HepG2 (cell line): Measurements from ENCODE around the gene GADD45G. TPM values are rescaled to one million over a fixed set of nuclear protein-coding genes. Genes with fewer than 3 reads are reported as not detected.
A peak's percentile ranks its signal among the peaks of the same experiment; 100 is the strongest.

Experiments
- ATAC-seq: fragments of 200-7000 bp; cut with Tn5 transposase; 3 replicates; pipeline ENCODE4 v1.9.1; 2020; ENCODE audit warnings: mild to moderate bottlenecking, moderate library complexity
- BruUV-seq: library from RNA; stranded (reverse); fragments of 400-500 nt; replicated peaks from 2 replicates; lab custom pipeline; 2021; lab: Mats Ljungman, UMichigan
- CTCF ChIA-PET: fragments of 300-600 bp; formaldehyde crosslinking; extraction: SDS; loops from one replicate; lab custom pipeline; 2021; ENCODE audit warnings: low total read pairs, inconsistent platforms, low intra/inter-chr PET ratio; lab: Yijun Ruan, JAX
- POLR2A ChIA-PET: fragments of 350-600 bp; sonication (Branson Sonifier 250); formaldehyde crosslinking; loops from one replicate; lab custom pipeline; 2020; ENCODE audit warnings: antibody characterized with exemption, inconsistent platforms; lab: Yijun Ruan, JAX
- DNase-seq: peaks from one replicate; pipeline ENCODE4 v3.0.0-alpha.2; 2015; ENCODE audit warnings: low spot score
- FAIRE-seq: peaks from 3 replicates; lab custom pipeline; 2011; peaks lifted over from hg19 to GRCh38; lab: Jason Lieb, UNC
- H2AFZ ChIP-seq: one replicate; pipeline ENCODE4 v1.6.1; 2011; ENCODE audit warnings: low read length, inconsistent platforms
- H3K27ac ChIP-seq: fragments of 300-600 bp; 3 replicates; pipeline ENCODE4 v1.8.0; 2011; ENCODE audit warnings: mixed run types, mild to moderate bottlenecking, mixed read lengths, low read length, inconsistent platforms; ENCODE audit not compliant: insufficient read depth; ENCODE audit errors: extremely low read length
- H3K27me3 ChIP-seq, 2 experiments: fragments of 200-600 bp in 1 of 2; 2 replicates in 1 of 2; 3 replicates in 1 of 2; pipeline versions ENCODE4 v1.6.0 to v1.8.0; 2011; ENCODE audit warnings: low read length in 2 of 2, mild to moderate bottlenecking in 2 of 2, moderate library complexity in 2 of 2, inconsistent platforms in 1 of 2; ENCODE audit not compliant: insufficient read depth in 2 of 2, control insufficient read depth in 1 of 2
- H3K36me3 ChIP-seq, 2 experiments: fragments of 200-600 bp in 1 of 2; replicated peaks in 1 of 2; 2 replicates in 1 of 2; 3 replicates in 1 of 2; pipeline versions ENCODE4 v1.5.1 to v1.8.0; 2011; ENCODE audit warnings: low read length in 2 of 2, inconsistent platforms in 1 of 2; ENCODE audit not compliant: insufficient read depth in 2 of 2, control insufficient read depth in 1 of 2
- H3K4me1 ChIP-seq: 2 replicates; pipeline ENCODE4 v1.5.1; 2012; ENCODE audit warnings: low read length, inconsistent platforms; ENCODE audit not compliant: insufficient read depth
- H3K4me2 ChIP-seq: 2 replicates; pipeline ENCODE4 v1.6.0; 2011; ENCODE audit warnings: low read depth, low read length, inconsistent platforms
- H3K4me3 ChIP-seq, 3 experiments: fragments of 200-600 bp in 1 of 3; sonication (generic), shearing (Covaris generic) in 1 of 3; replicated peaks in 1 of 3; 2 replicates each; pipeline ENCODE4 v1.5.1; 2011 to 2016; ENCODE audit warnings: low read length in 3 of 3, inconsistent platforms in 2 of 3, low read depth in 2 of 3, mild to moderate bottlenecking in 2 of 3, control low read depth in 1 of 3, mixed read lengths in 1 of 3; ENCODE audit not compliant: insufficient read depth in 1 of 3
- H3K79me2 ChIP-seq: one replicate; pipeline ENCODE4 v1.6.1; 2011; ENCODE audit warnings: low read length, inconsistent platforms; ENCODE audit not compliant: insufficient read depth
- H3K9ac ChIP-seq: 2 replicates; pipeline ENCODE4 v1.6.0; 2011; ENCODE audit warnings: mild to moderate bottlenecking, low read depth, low read length, inconsistent platforms; ENCODE audit not compliant: insufficient read depth
- H3K9me3 ChIP-seq: 2 replicates; pipeline ENCODE4 v1.5.1; 2012; ENCODE audit warnings: mild to moderate bottlenecking, low read length
- H4K20me1 ChIP-seq: 2 replicates; pipeline ENCODE4 v1.6.0; 2011; ENCODE audit warnings: inconsistent platforms, mild to moderate bottlenecking, low read length, moderate library complexity; ENCODE audit not compliant: insufficient read depth
- BCL3 ChIP-seq: sonication (generic); formaldehyde crosslinking; IDR thresholded peaks from 2 replicates; pipeline ENCODE4 v1.5.1; 2020; ENCODE audit warnings: mild to moderate bottlenecking, missing genetic modification reagents, moderate library complexity
- CEBPG ChIP-seq: IDR thresholded peaks from 2 replicates; pipeline ENCODE4 v1.6.1; 2016
- CENPX ChIP-seq: sonication (generic); formaldehyde crosslinking; IDR thresholded peaks from 2 replicates; pipeline ENCODE4 v1.9.0; 2021; ENCODE audit warnings: mild to moderate bottlenecking, missing genetic modification reagents, moderate library complexity
- EP300 ChIP-seq, 3 experiments: sonication (generic) in 1 of 3; formaldehyde crosslinking in 1 of 3; IDR thresholded peaks; 2 replicates each; pipeline versions ENCODE4 v1.5.1 to v1.6.1; 2011 to 2020; ENCODE audit warnings: low read depth in 2 of 3, low read length in 2 of 3, borderline replicate concordance in 1 of 3, improper control_type of control experiment in 1 of 3, mild to moderate bottlenecking in 1 of 3, missing genetic modification reagents in 1 of 3, moderate library complexity in 1 of 3
- ERF ChIP-seq: IDR thresholded peaks from 2 replicates; pipeline ENCODE4 v1.6.1; 2018; ENCODE audit warnings: missing biosample characterization, missing genetic modification reagents
- HNRNPUL1 ChIP-seq: fragments of 200-400 bp; formaldehyde crosslinking; IDR thresholded peaks from 2 replicates; pipeline ENCODE4 v1.6.1; 2017; ENCODE audit warnings: low read depth, mild to moderate bottlenecking, low read length, moderate library complexity
- NONO ChIP-seq, 2 experiments: fragments of 450-650 bp in 1 of 2; sonication (generic) in 1 of 2; formaldehyde crosslinking in 1 of 2; IDR thresholded peaks in 1 of 2; conservative IDR thresholded peaks in 1 of 2; 2 replicates each; pipeline versions ENCODE4 v1.6.1 to v1.8.0; 2017 to 2022; ENCODE audit warnings: mild to moderate bottlenecking in 1 of 2, missing genetic modification reagents in 1 of 2, moderate library complexity in 1 of 2
- RBM39 ChIP-seq: fragments of 200-400 bp; formaldehyde crosslinking; IDR thresholded peaks from one replicate; pipeline ENCODE4 v1.6.1; 2018; ENCODE audit warnings: antibody characterized with exemption, mild to moderate bottlenecking, low read depth, low read length; ENCODE audit not compliant: poor library complexity, severe bottlenecking
- TMF1 ChIP-seq: sonication (generic); formaldehyde crosslinking; IDR thresholded peaks from 2 replicates; pipeline ENCODE4 v1.8.1; 2022; ENCODE audit warnings: low read depth, missing genetic modification reagents
- TOPORS ChIP-seq: sonication (generic); formaldehyde crosslinking; IDR thresholded peaks from 2 replicates; pipeline ENCODE4 v1.8.0; 2023; ENCODE audit warnings: mild to moderate bottlenecking, missing genetic modification reagents
- ZNF101 ChIP-seq: sonication (generic); formaldehyde crosslinking; IDR thresholded peaks from 2 replicates; pipeline ENCODE4 v1.4.0; 2020; ENCODE audit warnings: mild to moderate bottlenecking, low read depth, missing genetic modification reagents, borderline replicate concordance
- ZNF331 ChIP-seq: sonication (generic); formaldehyde crosslinking; IDR thresholded peaks from 2 replicates; pipeline ENCODE4 v1.4.0; 2020; ENCODE audit warnings: missing genetic modification reagents
- ZNF564 ChIP-seq: sonication (generic); formaldehyde crosslinking; IDR thresholded peaks from 2 replicates; pipeline ENCODE4 v1.8.1; 2023; ENCODE audit warnings: mild to moderate bottlenecking, missing genetic modification reagents
- ZNF704 ChIP-seq: sonication (generic); formaldehyde crosslinking; IDR thresholded peaks from 2 replicates; pipeline ENCODE4 v1.8.1; 2023; ENCODE audit warnings: mild to moderate bottlenecking, inconsistent platforms, moderate library complexity, missing genetic modification reagents, borderline replicate concordance
- WGBS: methylation state at CpG from one replicate; pipeline ENCODE4 v1.1.6; 2017; ENCODE audit warnings: low lambda C conversion rate; 5-methylcytosine and 5-hydroxymethylcytosine counted together
- in situ Hi-C: cut with HindIII; loops from 2 replicates; pipeline ENCODE4 v1.10.0; 2017; ENCODE audit warnings: low pct_unique_long_range_greater_than_20kb; ENCODE audit not compliant: extremely low pct_ligation_motif_present
- intact Hi-C: fragments of 100-400 bp; cut with micrococcal nuclease; formaldehyde crosslinking; loops from one replicate; pipeline ENCODE4 v1.10.0; 2022; ENCODE audit not compliant: unreplicated experiment
- polyA plus RNA-seq, 8 experiments: library from polyadenylated mRNA; depleted of rRNA in 3 of 8; stranded (reverse) in 7 of 8; unstranded in 1 of 8; fragments of >200 nt; fragmentation: Illumina TruSeq in 4 of 8; extraction: Trizol in 4 of 8; gene quantifications; 2 replicates each; pipeline versions ENCODE4 v1.2.1 to v1.2.3, GENCODE V29; 2011 to 2016; ENCODE audit warnings: low read depth in 4 of 8, missing spikeins in 1 of 8, mixed read lengths in 1 of 8; ENCODE audit not compliant: insufficient read depth in 1 of 8
- total RNA-seq, 5 experiments: library from RNA; depleted of rRNA; stranded (reverse); fragments of >200 nt; fragmentation: Illumina TruSeq; extraction: Trizol; gene quantifications; 2 replicates each; pipeline ENCODE4 v1.2.3, GENCODE V29; 2016; ENCODE audit warnings: low read depth in 1 of 5
- TF ChIP-seq, protein P1 (sequence below): IDR thresholded peaks from 2 replicates; pipeline ENCODE4 v1.6.1; 2012; ENCODE audit warnings: low read length, improper control_type of control experiment
- TF ChIP-seq, protein P2 (sequence below): sonication (generic); formaldehyde crosslinking; IDR thresholded peaks from 2 replicates; pipeline ENCODE4 v1.4.0; 2020; ENCODE audit warnings: mild to moderate bottlenecking, missing genetic modification reagents

GADD45G gene
- total and polyA plus RNA-seq, 2 of the 13 experiments (the other 11 are each of a cell fraction or from before 2014, with no cell fraction given): not detected

- Histone ChIP-seq H2AFZ (no peak overlapping the region), H3K4me1 (peaks cover 36% of the 10 kb centered on the region), H3K79me2 (no peaks in the 10 kb centered on the region), H3K27me3 (peaks cover 0 to 15% of the 10 kb centered on the region in 2 experiments; a peak in 4 of 5 replicates), H3K36me3 (no peaks in the 10 kb centered on the region), H3K9me3 (no peaks in the 10 kb centered on the region), H3K9ac (no peak overlapping the region), H3K4me2 (peak overlapping the region; percentile 64), H3K4me3 (peak overlapping the region in 1 of 3 experiments; percentile 21; a peak in 2 of 6 replicates), H3K27ac (peak overlapping the region; percentile 68), H4K20me1 (no peaks in the 10 kb centered on the region)
- intact Hi-C loops: no loop called here
- peak; percentile 93 for DNase-seq
- no TSS peak for BruUV-seq
- ChIA-PET CTCF (no interaction called here), POLR2A (interaction anchor here (0.7 to 1.5 kb wide), 2 partner anchors 12 to 22 kb away, joined by 3 to 4 read pairs; no protein-coding TSS in a partner anchor)
- in situ Hi-C loops: no loop called here
- peak; percentile 93 for ATAC-seq
- WGBS: under 1% methylated on average over 8 of the region's 11 CpGs
- peak; percentile 89 for FAIRE-seq
- TF ChIP-seq EP300 (IDR thresholded peaks at IDR 0.05; ENCODE audit: low read depth in 2 of 2, low read length in 2 of 2) (peak; percentile 67 to 90; a peak in 3 of 4 replicates), EP300 (CRISPR knock-in tag; IDR thresholded peaks at IDR 0.05; ENCODE audit: borderline replicate concordance) (peak; percentile 95), RBM39 (no peak), CENPX (CRISPR knock-in tag) (no peak), CEBPG (CRISPR knock-in tag) (peak; percentile 71), ZNF564 (CRISPR knock-in tag) (0 out of 2 replicates have a peak, but pooled peaks have one; percentile 54), ZNF704 (CRISPR knock-in tag) (no peak), HNRNPUL1 (no peak), ZNF101 (CRISPR knock-in tag) (no peak), ZNF331 (peak; percentile 41; the same call in 1 of the 2 replicates), NONO (IDR thresholded peaks at IDR 0.05) (no peak), NONO (CRISPR knock-in tag; conservative IDR thresholded peaks at IDR 0.05) (peak; percentile 72; the same call in 1 of the 2 replicates), TMF1 (CRISPR knock-in tag) (peak; percentile 74), BCL3 (CRISPR knock-in tag) (no peak), ERF (CRISPR knock-in tag) (peak; percentile 70; the same call in 1 of the 2 replicates), TOPORS (CRISPR knock-in tag) (peak; percentile 69; the same call in 1 of the 2 replicates)
- TF ChIP-seq, protein P1, sequence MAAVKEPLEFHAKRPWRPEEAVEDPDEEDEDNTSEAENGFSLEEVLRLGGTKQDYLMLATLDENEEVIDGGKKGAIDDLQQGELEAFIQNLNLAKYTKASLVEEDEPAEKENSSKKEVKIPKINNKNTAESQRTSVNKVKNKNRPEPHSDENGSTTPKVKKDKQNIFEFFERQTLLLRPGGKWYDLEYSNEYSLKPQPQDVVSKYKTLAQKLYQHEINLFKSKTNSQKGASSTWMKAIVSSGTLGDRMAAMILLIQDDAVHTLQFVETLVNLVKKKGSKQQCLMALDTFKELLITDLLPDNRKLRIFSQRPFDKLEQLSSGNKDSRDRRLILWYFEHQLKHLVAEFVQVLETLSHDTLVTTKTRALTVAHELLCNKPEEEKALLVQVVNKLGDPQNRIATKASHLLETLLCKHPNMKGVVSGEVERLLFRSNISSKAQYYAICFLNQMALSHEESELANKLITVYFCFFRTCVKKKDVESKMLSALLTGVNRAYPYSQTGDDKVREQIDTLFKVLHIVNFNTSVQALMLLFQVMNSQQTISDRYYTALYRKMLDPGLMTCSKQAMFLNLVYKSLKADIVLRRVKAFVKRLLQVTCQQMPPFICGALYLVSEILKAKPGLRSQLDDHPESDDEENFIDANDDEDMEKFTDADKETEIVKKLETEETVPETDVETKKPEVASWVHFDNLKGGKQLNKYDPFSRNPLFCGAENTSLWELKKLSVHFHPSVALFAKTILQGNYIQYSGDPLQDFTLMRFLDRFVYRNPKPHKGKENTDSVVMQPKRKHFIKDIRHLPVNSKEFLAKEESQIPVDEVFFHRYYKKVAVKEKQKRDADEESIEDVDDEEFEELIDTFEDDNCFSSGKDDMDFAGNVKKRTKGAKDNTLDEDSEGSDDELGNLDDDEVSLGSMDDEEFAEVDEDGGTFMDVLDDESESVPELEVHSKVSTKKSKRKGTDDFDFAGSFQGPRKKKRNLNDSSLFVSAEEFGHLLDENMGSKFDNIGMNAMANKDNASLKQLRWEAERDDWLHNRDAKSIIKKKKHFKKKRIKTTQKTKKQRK: no peak
- TF ChIP-seq, protein P2, sequence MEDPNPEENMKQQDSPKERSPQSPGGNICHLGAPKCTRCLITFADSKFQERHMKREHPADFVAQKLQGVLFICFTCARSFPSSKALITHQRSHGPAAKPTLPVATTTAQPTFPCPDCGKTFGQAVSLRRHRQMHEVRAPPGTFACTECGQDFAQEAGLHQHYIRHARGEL (CRISPR knock-in tag): no peak
Measured at GRCh38 chr9:89648247-89649000, 43.6 kb downstream of the GADD45G start.
